ENCODE results near the gene OR6K6. TPM values are rescaled to one million over a fixed set of nuclear protein-coding genes. Genes with fewer than 3 reads are reported as not detected.

OR6K6 gene
- total RNA-seq, 4 donors from 2014 or later, result not detected

- 91% methylated on average over 6 of the region's 6 CpGs for WGBS
- no peak for DNase-seq (ENCODE audit: low spot score in 2 of 2)
- no peak for TF ChIP-seq POLR2A (IDR thresholded peaks at IDR 0.05)
- no peak for TF ChIP-seq POLR2AphosphoS5 (IDR thresholded peaks at IDR 0.05)
- TF ChIP-seq CTCF (IDR thresholded peaks at IDR 0.05), result no peak
- TF ChIP-seq EP300 (IDR thresholded peaks at IDR 0.05), result no peak
- no peaks in the 10 kb centered on the region for H3K9me3 ChIP-seq
- no peaks in the 10 kb centered on the region for H3K36me3 ChIP-seq
- H3K27ac ChIP-seq, result no peak overlapping the region
- H3K4me3 ChIP-seq, result no peak overlapping the region
- no peaks in the 10 kb centered on the region for H3K27me3 ChIP-seq
- H3K4me1 ChIP-seq, result no peaks in the 10 kb centered on the region
Measured at GRCh38 chr1:158717344-158717743, 37.2 kb upstream of the OR6K6 start.

GRCh38 chr1:158719664-158720063 lies 34.9 kb upstream of the OR6K6 start:
- Histone ChIP-seq H3K27me3 (no peaks in the 10 kb centered on the region), H3K9me3 (no peaks in the 10 kb centered on the region), H3K27ac (no peak overlapping the region), H3K4me1 (no peaks in the 10 kb centered on the region), H3K36me3 (no peaks in the 10 kb centered on the region), H3K4me3 (no peak overlapping the region)
- TF ChIP-seq POLR2A (IDR thresholded peaks at IDR 0.05), result no peak
- TF ChIP-seq POLR2AphosphoS5 (IDR thresholded peaks at IDR 0.05), result no peak
- no peak for TF ChIP-seq CTCF (IDR thresholded peaks at IDR 0.05)
- no peak for TF ChIP-seq EP300 (IDR thresholded peaks at IDR 0.05)
- DNase-seq (ENCODE audit: low spot score in 2 of 2), result no peak
- WGBS, result 52% methylated on average over 3 of the region's 3 CpGs

GRCh38 chr1:158720620-158721019 lies 33.9 kb upstream of the OR6K6 start, which contains the start of gene OR6K3:
OR6K3 (minus strand) TSS chr1:158720720; CDS start chr1:158718115, 2,605 bp downstream.
- Histone ChIP-seq H3K9me3 (no peaks in the 10 kb centered on the region), H3K4me1 (no peaks in the 10 kb centered on the region), H3K27ac (no peak within 1 kb of the TSS), H3K27me3 (no peaks in the 10 kb centered on the region), H3K36me3 (no peaks in the 10 kb centered on the region), H3K4me3 (no peak within 1 kb of the TSS)
- no peak for DNase-seq (ENCODE audit: low spot score in 2 of 2)
- 86% methylated on average over 2 of the region's 2 CpGs for WGBS
- TF ChIP-seq POLR2AphosphoS5 (IDR thresholded peaks at IDR 0.05), result no peak

- Histone ChIP-seq H3K36me3 (no peaks in the 10 kb centered on the region), H3K4me3 (no peak overlapping the region), H3K4me1 (no peaks in the 10 kb centered on the region), H3K9me3 (no peaks in the 10 kb centered on the region), H3K27me3 (no peaks in the 10 kb centered on the region), H3K27ac (no peak overlapping the region)
- 99% methylated on average over 5 of the region's 5 CpGs for WGBS
- DNase-seq (ENCODE audit: low spot score in 2 of 2), result no peak
- TF ChIP-seq POLR2AphosphoS5 (IDR thresholded peaks at IDR 0.05) (no peak), POLR2A (IDR thresholded peaks at IDR 0.05) (no peak), CTCF (IDR thresholded peaks at IDR 0.05) (no peak), EP300 (IDR thresholded peaks at IDR 0.05) (no peak)
Measured at GRCh38 chr1:158724442-158724841, 30.1 kb upstream of the OR6K6 start.

- DNase-seq (ENCODE audit: low spot score in 2 of 2), result no peak
- Histone ChIP-seq H3K27me3 (peaks cover 3% of the 10 kb centered on the region), H3K27ac (no peak overlapping the region), H3K36me3 (no peaks in the 10 kb centered on the region), H3K9me3 (no peaks in the 10 kb centered on the region), H3K4me1 (no peaks in the 10 kb centered on the region), H3K4me3 (no peak overlapping the region)
- no peak for TF ChIP-seq CTCF (IDR thresholded peaks at IDR 0.05)
- TF ChIP-seq POLR2A (IDR thresholded peaks at IDR 0.05), result no peak
- TF ChIP-seq EP300 (IDR thresholded peaks at IDR 0.05), result no peak
- TF ChIP-seq POLR2AphosphoS5 (IDR thresholded peaks at IDR 0.05), result no peak
- WGBS, result 32% methylated on average over 3 of the region's 3 CpGs
Measured at GRCh38 chr1:158728510-158729225, 25.9 kb upstream of the OR6K6 start.

Measured in suprapubic skin (tissue), 4 donors.